GM21529 (cell line): ENCODE results near the gene GRN.
"Not testable (repeated sequence)": the region's sequence is repeated elsewhere in the genome, so short reads cannot be mapped to it uniquely, and the experiment has no call there.

Source experiments
- ATAC-seq: cut with Tn5 transposase; IDR thresholded peaks from one replicate; pipeline ENCODE4 v1.9.1; 2021; ENCODE audit not compliant: unreplicated experiment

The GRN gene

GRCh38 chr17:44379887-44380286 is 34.8 kb downstream of the GRN start:
- no peak for ATAC-seq

- ATAC-seq, result no peak
These were observed 35.7 kb downstream of the GRN start for GRCh38 chr17:44380767-44381166.

GRCh38 chr17:44381810-44382305 is 36.8 kb downstream of the GRN start:
- ATAC-seq, result no peak

- ATAC-seq, result no peak
These were observed 37.8 kb downstream of the GRN start for GRCh38 chr17:44382917-44383316.

GRCh38 chr17:44383363-44383762 is 38.3 kb downstream of the GRN start:
- ATAC-seq, result no peak

GRCh38 chr17:44383861-44384260 is 38.8 kb downstream of the GRN start:
- no peak for ATAC-seq

- no peak for ATAC-seq
These were observed 39.2 kb downstream of the GRN start for GRCh38 chr17:44384281-44384822.

GRCh38 chr17:44384823-44385286 is 39.8 kb downstream of the GRN start:
- no peak for ATAC-seq

- peak; percentile 47 for ATAC-seq
These were observed 40.4 kb downstream of the GRN start for GRCh38 chr17:44385287-44386181.

GRCh38 chr17:44386182-44386525 is 41.1 kb downstream of the GRN start:
- ATAC-seq, result no peak

- no peak for ATAC-seq
These were observed 42.7 kb downstream of the GRN start for GRCh38 chr17:44387804-44388203.

- no peak for ATAC-seq
These were observed 44.2 kb downstream of the GRN start, which contains the start of gene ITGA2B for GRCh38 chr17:44389281-44389680. ITGA2B (minus strand) TSS chr17:44389649; CDS start chr17:44389473, 176 bp downstream.

- ATAC-seq, result no peak
These were observed 44.7 kb downstream of the GRN start for GRCh38 chr17:44389723-44390202.

- ATAC-seq, result no peak
These were observed 45.3 kb downstream of the GRN start for GRCh38 chr17:44390250-44390870.

GRCh38 chr17:44394112-44394511 is 49.0 kb downstream of the GRN start:
- not testable (repeated sequence) for ATAC-seq

- no peak for ATAC-seq
These were observed 49.7 kb downstream of the GRN start for GRCh38 chr17:44394833-44395232.

- no peak for ATAC-seq
These were observed 51.8 kb downstream of the GRN start for GRCh38 chr17:44396946-44397345.

- ATAC-seq, result no peak
These were observed 52.7 kb downstream of the GRN start for GRCh38 chr17:44397479-44398440.

GRCh38 chr17:44398692-44399691 is 53.9 kb downstream of the GRN start:
- ATAC-seq, result no peak
